Smooth muscle cell (in vitro differentiated cells): ENCODE data around the gene MRPL45. TPM values are rescaled to one million over a fixed set of nuclear protein-coding genes. Genes with fewer than 3 reads are reported as not detected.
A peak's percentile ranks its signal among the peaks of the same experiment; 100 is the strongest.

Source experiments
- DNase-seq: peaks from one replicate; lab custom pipeline; 2025; ENCODE audit not compliant: unreplicated experiment; lab: John Stamatoyannopoulos, UW
- H2AFZ ChIP-seq: fragments of 200-600 bp; sonication (generic); 2 replicates; pipeline ENCODE4 v1.6.0; 2016; ENCODE audit warnings: antibody characterized with exemption, low read depth, mild to moderate bottlenecking
- H3F3A ChIP-seq: fragments of 200-600 bp; sonication (generic); 2 replicates; pipeline ENCODE4 v1.6.0; 2017; ENCODE audit warnings: antibody characterized with exemption, low read depth
- H3K27ac ChIP-seq: fragments of 200-600 bp; sonication (generic); 2 replicates; pipeline ENCODE4 v1.5.1; 2016; ENCODE audit warnings: low read depth, mild to moderate bottlenecking
- H3K27me3 ChIP-seq: fragments of 200-600 bp; sonication (generic); 2 replicates; pipeline ENCODE4 v1.6.1; 2016; ENCODE audit warnings: low read depth, mild to moderate bottlenecking
- H3K36me3 ChIP-seq: fragments of 200-600 bp; sonication (generic); 2 replicates; pipeline ENCODE4 v1.5.1; 2016; ENCODE audit warnings: low read depth
- H3K4me1 ChIP-seq: fragments of 200-600 bp; sonication (generic); 2 replicates; pipeline ENCODE4 v1.5.1; 2016; ENCODE audit warnings: low read depth
- H3K4me2 ChIP-seq: fragments of 200-600 bp; sonication (generic); 2 replicates; pipeline ENCODE4 v1.6.0; 2016; ENCODE audit warnings: mild to moderate bottlenecking
- H3K4me3 ChIP-seq: fragments of 200-600 bp; sonication (generic); 2 replicates; pipeline ENCODE4 v1.5.1; 2016; ENCODE audit warnings: mild to moderate bottlenecking
- H3K79me2 ChIP-seq: fragments of 200-600 bp; sonication (generic); 2 replicates; pipeline ENCODE4 v1.6.0; 2016; ENCODE audit warnings: low read depth, mild to moderate bottlenecking
- H3K9ac ChIP-seq: fragments of 200-600 bp; sonication (generic); 2 replicates; pipeline ENCODE4 v1.6.0; 2016; ENCODE audit warnings: low read depth
- H3K9me3 ChIP-seq: fragments of 200-600 bp; sonication (generic); replicated peaks from 2 replicates; pipeline ENCODE4 v1.5.1; 2016; ENCODE audit warnings: low read depth
- H4K20me1 ChIP-seq: fragments of 200-600 bp; sonication (generic); 2 replicates; pipeline ENCODE4 v1.6.0; 2016; ENCODE audit warnings: low read depth
- CTCF ChIP-seq: fragments of 200-600 bp; sonication (generic); IDR thresholded peaks from 2 replicates; pipeline ENCODE4 v1.5.1; 2017; ENCODE audit warnings: borderline replicate concordance, mild to moderate bottlenecking, antibody characterized with exemption; ENCODE audit not compliant: insufficient read depth, poor library complexity, severe bottlenecking
- WGBS: methylation state at CpG from one replicate; pipeline ENCODE4 v1.1.7; 2016; ENCODE audit warnings: low lambda C conversion rate; 5-methylcytosine and 5-hydroxymethylcytosine counted together
- polyA plus RNA-seq: library from polyadenylated mRNA; unstranded; fragments of >200 nt; fragmentation: Nextera tagmentation; extraction: Ambion mirVana; gene quantifications from 2 replicates; pipeline ENCODE4 v1.2.1, GENCODE V29; 2016
- total RNA-seq: library from RNA; depleted of rRNA; stranded (reverse); fragments of >200 nt; gene quantifications from 2 replicates; pipeline ENCODE4 v1.2.3, GENCODE V29; 2014

MRPL45 gene
- total and polyA plus RNA-seq, 2 experiments from 2014 or later, result 25.0 to 30.6 TPM

GRCh38 chr17:38351412-38352222 is 54.6 kb downstream of the MRPL45 start, which contains the start of gene SOCS7:
Gene SOCS7 (plus strand): TSS chr17:38351844. CDS start chr17:38352053, 209 bp downstream.
- no peaks in the 10 kb centered on the region for H3K27me3 ChIP-seq
- no peak for TF ChIP-seq CTCF
- 18% methylated on average over 31 of the region's 84 CpGs for WGBS

GRCh38 chr17:38352245-38353085 is 55.5 kb downstream of the MRPL45 start:
- Histone ChIP-seq H3K9me3 (no peaks in the 10 kb centered on the region), H3K27ac (peak overlapping the region; percentile 29), H4K20me1 (peaks cover 51% of the 10 kb centered on the region), H3K36me3 (no peaks in the 10 kb centered on the region), H3K4me2 (peak overlapping the region; percentile 98), H3K79me2 (peaks cover 54% of the 10 kb centered on the region), H3K9ac (peak overlapping the region; percentile 81), H3K27me3 (no peaks in the 10 kb centered on the region), H3K4me1 (peaks cover 17% of the 10 kb centered on the region), H2AFZ (peak overlapping the region; percentile 76), H3F3A (no peaks in the 10 kb centered on the region), H3K4me3 (peak overlapping the region; percentile 93)
- TF ChIP-seq CTCF, result no peak
- DNase-seq, result no peak
- WGBS, result under 1% methylated on average over 59 of the region's 72 CpGs

More at GRCh38 chr17:38351412-38352222, 54.6 kb downstream of the MRPL45 start, which contains the start of gene SOCS7:
- Histone ChIP-seq H3K27ac (peak within 1 kb of the TSS; percentile 57), H3K4me1 (peaks cover 17% of the 10 kb centered on the region), H4K20me1 (peaks cover 42% of the 10 kb centered on the region), H3K36me3 (no peaks in the 10 kb centered on the region), H3K4me2 (peak within 1 kb of the TSS; percentile 98), H3K9me3 (no peaks in the 10 kb centered on the region), H3K4me3 (peak within 1 kb of the TSS; percentile 93), H2AFZ (peak within 1 kb of the TSS; percentile 84), H3K9ac (peak within 1 kb of the TSS; percentile 81), H3F3A (no peaks in the 10 kb centered on the region), H3K79me2 (peaks cover 45% of the 10 kb centered on the region)
- peak; percentile 75 for DNase-seq

- no peak overlapping the region for H3K27ac ChIP-seq
- H2AFZ ChIP-seq, result no peak overlapping the region
- 28% methylated on average over 8 of the region's 8 CpGs for WGBS
- TF ChIP-seq CTCF, result no peak
- no peaks in the 10 kb centered on the region for H3K36me3 ChIP-seq
- H3K9me3 ChIP-seq, result no peaks in the 10 kb centered on the region
- H3K27me3 ChIP-seq, result no peaks in the 10 kb centered on the region
- H3K4me1 ChIP-seq, result peaks cover 17% of the 10 kb centered on the region
- peak overlapping the region; percentile 98 for H3K4me2 ChIP-seq
- H3F3A ChIP-seq, result no peaks in the 10 kb centered on the region
- H3K9ac ChIP-seq, result peak overlapping the region; percentile 81
- peak overlapping the region; percentile 93 for H3K4me3 ChIP-seq
- peaks cover 59% of the 10 kb centered on the region for H3K79me2 ChIP-seq
- peaks cover 57% of the 10 kb centered on the region for H4K20me1 ChIP-seq
- DNase-seq, result no peak
Measured at GRCh38 chr17:38353086-38353604, 56.2 kb downstream of the MRPL45 start.
